Neural progenitor cell (in vitro differentiated cells): ENCODE measurements around the gene ZSWIM6. TPM values are rescaled to one million over a fixed set of nuclear protein-coding genes. Genes with fewer than 3 reads are reported as not detected.

Experiments
- DNase-seq: peaks from one replicate; pipeline ENCODE4 v3.0.0-alpha.2; 2016; ENCODE audit warnings: low spot score
- H2AFZ ChIP-seq: fragments of 200-600 bp; sonication (generic); replicated peaks from 2 replicates; pipeline ENCODE4 v1.6.1; 2016; ENCODE audit warnings: antibody characterized with exemption
- H3F3A ChIP-seq: fragments of 200-600 bp; sonication (generic); 2 replicates; pipeline ENCODE4 v1.6.1; 2016; ENCODE audit warnings: antibody characterized with exemption, low read depth
- H3K27ac ChIP-seq: fragments of 200-600 bp; sonication (generic); 2 replicates; pipeline ENCODE4 v1.5.1; 2016; ENCODE audit warnings: mild to moderate bottlenecking
- H3K27me3 ChIP-seq: fragments of 200-600 bp; sonication (generic); 2 replicates; pipeline ENCODE4 v1.6.1; 2016; ENCODE audit warnings: mild to moderate bottlenecking, moderate library complexity
- H3K36me3 ChIP-seq: fragments of 200-600 bp; sonication (generic); 2 replicates; pipeline ENCODE4 v1.5.1; 2016
- H3K4me1 ChIP-seq: fragments of 200-600 bp; sonication (generic); 2 replicates; pipeline ENCODE4 v1.6.1; 2016; ENCODE audit warnings: mixed run types
- H3K4me2 ChIP-seq: fragments of 200-600 bp; sonication (generic); 2 replicates; pipeline ENCODE4 v1.6.1; 2016
- H3K4me3 ChIP-seq: fragments of 200-600 bp; sonication (generic); 2 replicates; pipeline ENCODE4 v1.5.1; 2016
- H3K79me2 ChIP-seq: fragments of 200-600 bp; sonication (generic); 2 replicates; pipeline ENCODE4 v1.6.1; 2016; ENCODE audit warnings: low read depth
- H3K9ac ChIP-seq: fragments of 200-600 bp; sonication (generic); 2 replicates; pipeline ENCODE4 v1.6.1; 2016
- H3K9me3 ChIP-seq: fragments of 200-600 bp; sonication (generic); 2 replicates; pipeline ENCODE4 v1.5.1; 2016; ENCODE audit warnings: low read depth
- H4K20me1 ChIP-seq: fragments of 200-600 bp; sonication (generic); 2 replicates; pipeline ENCODE4 v1.6.1; 2016; ENCODE audit warnings: low read depth
- H3K27ac Mint-ChIP-seq: 3 replicates; pipeline ENCODE4 v1.8.0; 2021; ENCODE audit warnings: mixed read lengths
- H3K27me3 Mint-ChIP-seq: 2 replicates; pipeline ENCODE4 v1.8.0; 2022; ENCODE audit warnings: low read depth, mild to moderate bottlenecking, inconsistent platforms, moderate library complexity, mixed read lengths; ENCODE audit not compliant: insufficient read depth
- H3K36me3 Mint-ChIP-seq: 3 replicates; pipeline ENCODE4 v1.8.0; 2021; ENCODE audit warnings: mixed read lengths
- H3K4me1 Mint-ChIP-seq: 3 replicates; pipeline ENCODE4 v1.8.0; 2021; ENCODE audit warnings: mixed read lengths
- H3K4me3 Mint-ChIP-seq: 3 replicates; pipeline ENCODE4 v1.8.0; 2021; ENCODE audit warnings: mild to moderate bottlenecking, moderate library complexity, mixed read lengths
- H3K9me3 Mint-ChIP-seq: 3 replicates; pipeline ENCODE4 v1.8.0; 2020; ENCODE audit warnings: mixed read lengths
- EZH2 ChIP-seq: fragments of 200-600 bp; sonication (generic); IDR thresholded peaks from 2 replicates; pipeline ENCODE4 v1.6.1; 2017; ENCODE audit warnings: antibody characterized with exemption, mild to moderate bottlenecking, moderate library complexity
- EZH2phosphoT487 ChIP-seq: fragments of 200-600 bp; sonication (generic); IDR thresholded peaks from 2 replicates; pipeline ENCODE4 v1.6.1; 2017; ENCODE audit warnings: antibody characterized with exemption
- total RNA-seq: library from RNA; depleted of rRNA; stranded (reverse); fragments of >200 nt; gene quantifications from 2 replicates; pipeline ENCODE4 v1.2.3, GENCODE V29; 2015; ENCODE audit warnings: low replicate concordance
- TF ChIP-seq, protein P1 (sequence below): fragments of 200-600 bp; sonication (generic); IDR thresholded peaks from 2 replicates; pipeline ENCODE4 v1.5.1; 2017; ENCODE audit warnings: antibody characterized with exemption, mild to moderate bottlenecking

Gene ZSWIM6
- total RNA-seq, 1 donor from 2014 or later, result 32.2 TPM

DNA sequence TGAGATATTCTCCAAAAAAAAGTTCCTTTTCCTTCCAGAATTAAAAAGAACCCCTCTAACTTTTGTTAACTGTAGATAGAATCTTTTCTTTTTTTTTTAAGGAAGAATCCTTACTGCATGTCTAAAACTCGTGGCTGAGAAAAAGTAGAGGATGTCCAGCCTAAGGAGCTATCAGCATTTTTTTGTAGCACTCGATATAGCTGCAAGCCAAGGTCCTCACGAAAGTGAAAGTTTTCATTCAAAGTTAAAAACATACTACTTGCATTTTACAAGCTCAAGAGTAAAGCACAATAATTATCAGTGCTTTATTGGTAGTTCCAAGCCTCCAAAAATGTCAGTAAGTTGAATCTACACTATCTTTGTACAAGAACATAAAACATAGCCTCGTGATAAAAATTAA, 28.7 kb upstream of the ZSWIM6 start:
- Histone ChIP-seq H3K79me2 (no peaks in the 10 kb centered on the region), H3K27me3 (no peaks in the 10 kb centered on the region), H3F3A (no peaks in the 10 kb centered on the region), H4K20me1 (no peaks in the 10 kb centered on the region), H3K27ac (no peak overlapping the region), H3K4me2 (no peak overlapping the region), H2AFZ (no peak overlapping the region), H3K9ac (no peak overlapping the region), H3K4me3 (no peak overlapping the region), H3K9me3 (no peaks in the 10 kb centered on the region), H3K4me1 (peaks cover 20% of the 10 kb centered on the region), H3K36me3 (no peaks in the 10 kb centered on the region)
- TF ChIP-seq EZH2 (no peak), EZH2phosphoT487 (no peak)
- TF ChIP-seq, protein P1, sequence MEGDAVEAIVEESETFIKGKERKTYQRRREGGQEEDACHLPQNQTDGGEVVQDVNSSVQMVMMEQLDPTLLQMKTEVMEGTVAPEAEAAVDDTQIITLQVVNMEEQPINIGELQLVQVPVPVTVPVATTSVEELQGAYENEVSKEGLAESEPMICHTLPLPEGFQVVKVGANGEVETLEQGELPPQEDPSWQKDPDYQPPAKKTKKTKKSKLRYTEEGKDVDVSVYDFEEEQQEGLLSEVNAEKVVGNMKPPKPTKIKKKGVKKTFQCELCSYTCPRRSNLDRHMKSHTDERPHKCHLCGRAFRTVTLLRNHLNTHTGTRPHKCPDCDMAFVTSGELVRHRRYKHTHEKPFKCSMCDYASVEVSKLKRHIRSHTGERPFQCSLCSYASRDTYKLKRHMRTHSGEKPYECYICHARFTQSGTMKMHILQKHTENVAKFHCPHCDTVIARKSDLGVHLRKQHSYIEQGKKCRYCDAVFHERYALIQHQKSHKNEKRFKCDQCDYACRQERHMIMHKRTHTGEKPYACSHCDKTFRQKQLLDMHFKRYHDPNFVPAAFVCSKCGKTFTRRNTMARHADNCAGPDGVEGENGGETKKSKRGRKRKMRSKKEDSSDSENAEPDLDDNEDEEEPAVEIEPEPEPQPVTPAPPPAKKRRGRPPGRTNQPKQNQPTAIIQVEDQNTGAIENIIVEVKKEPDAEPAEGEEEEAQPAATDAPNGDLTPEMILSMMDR, result no peak
- no peak overlapping the region for H3K4me3 Mint-ChIP-seq
- H3K27ac Mint-ChIP-seq, result no peak overlapping the region
- H3K36me3 Mint-ChIP-seq, result no peaks in the 10 kb centered on the region
- peaks cover 7% of the 10 kb centered on the region for H3K27me3 Mint-ChIP-seq
- peaks cover 20% of the 10 kb centered on the region for H3K4me1 Mint-ChIP-seq
- DNase-seq, result no peak
- no peaks in the 10 kb centered on the region for H3K9me3 Mint-ChIP-seq

- DNase-seq, result no peak
Observed at GRCh38 chr5:61304590-61305381, 27.3 kb upstream of the ZSWIM6 start.

GRCh38 chr5:61306531-61307131, 25.4 kb upstream of the ZSWIM6 start:
- Mint-ChIP-seq H3K4me3 (no peak overlapping the region), H3K4me1 (peaks cover 24% of the 10 kb centered on the region), H3K9me3 (no peaks in the 10 kb centered on the region), H3K27ac (no peak overlapping the region), H3K36me3 (no peaks in the 10 kb centered on the region), H3K27me3 (peaks cover 7% of the 10 kb centered on the region)
- Histone ChIP-seq H3K79me2 (no peaks in the 10 kb centered on the region), H3K36me3 (no peaks in the 10 kb centered on the region), H3K27me3 (no peaks in the 10 kb centered on the region), H2AFZ (no peak overlapping the region), H3F3A (peaks cover 6% of the 10 kb centered on the region), H4K20me1 (no peaks in the 10 kb centered on the region), H3K4me3 (no peak overlapping the region), H3K9me3 (no peaks in the 10 kb centered on the region), H3K4me2 (no peak overlapping the region), H3K4me1 (peaks cover 14% of the 10 kb centered on the region), H3K27ac (no peak overlapping the region), H3K9ac (no peak overlapping the region)
- DNase-seq, result no peak
- TF ChIP-seq EZH2phosphoT487 (no peak), EZH2 (no peak)
- TF ChIP-seq, protein P1, result no peak

More at GRCh38 chr5:61304590-61305381, 27.3 kb upstream of the ZSWIM6 start:
- H3K9me3 ChIP-seq, result no peaks in the 10 kb centered on the region
- peaks cover 6% of the 10 kb centered on the region for H3F3A ChIP-seq
- Mint-ChIP-seq H3K4me1 (peaks cover 28% of the 10 kb centered on the region), H3K36me3 (no peaks in the 10 kb centered on the region), H3K27me3 (peaks cover 7% of the 10 kb centered on the region), H3K4me3 (no peak overlapping the region), H3K27ac (no peak overlapping the region), H3K9me3 (no peaks in the 10 kb centered on the region)
- TF ChIP-seq EZH2phosphoT487 (no peak), EZH2 (no peak)
- TF ChIP-seq, protein P1, result no peak
- no peak overlapping the region for H3K4me3 ChIP-seq
- no peak overlapping the region for H3K27ac ChIP-seq
- H3K9ac ChIP-seq, result no peak overlapping the region
- peaks cover 29% of the 10 kb centered on the region for H3K4me1 ChIP-seq
- H4K20me1 ChIP-seq, result no peaks in the 10 kb centered on the region
- no peaks in the 10 kb centered on the region for H3K27me3 ChIP-seq
- H3K36me3 ChIP-seq, result no peaks in the 10 kb centered on the region
- H3K79me2 ChIP-seq, result no peaks in the 10 kb centered on the region
- no peak overlapping the region for H2AFZ ChIP-seq
- H3K4me2 ChIP-seq, result no peak overlapping the region
